HepG2 (cell line): Measurements from ENCODE around the gene SCNM1. TPM values are rescaled to one million over a fixed set of nuclear protein-coding genes. Genes with fewer than 3 reads are reported as not detected.

ENCODE experiments used
- CREB3 ChIP-seq: sonication (generic); formaldehyde crosslinking; IDR thresholded peaks from 2 replicates; pipeline ENCODE4 v1.5.0; 2020; ENCODE audit warnings: missing genetic modification reagents
- ELF1 ChIP-seq: sonication (generic); formaldehyde crosslinking; IDR thresholded peaks from 2 replicates; pipeline ENCODE4 v1.4.0; 2020; ENCODE audit warnings: missing genetic modification reagents
- KDM1A ChIP-seq: IDR thresholded peaks from 2 replicates; pipeline ENCODE4 v1.6.1; 2016; ENCODE audit warnings: missing compliant biosample characterization
- KLF11 ChIP-seq: IDR thresholded peaks from 2 replicates; pipeline ENCODE4 v1.6.1; 2016; ENCODE audit warnings: missing compliant biosample characterization
- MXI1 ChIP-seq: IDR thresholded peaks from 3 replicates; pipeline ENCODE4 v1.6.1; 2012; ENCODE audit warnings: low read depth, low read length, inconsistent platforms, borderline replicate concordance
- NCOA1 ChIP-seq: sonication (generic); formaldehyde crosslinking; IDR thresholded peaks from 2 replicates; pipeline ENCODE4 v1.9.0; 2021; ENCODE audit warnings: missing genetic modification reagents
- PLRG1 ChIP-seq: fragments of 450-650 bp; conservative IDR thresholded peaks from 2 replicates; pipeline ENCODE4 v1.6.1; 2016
- RAD51 ChIP-seq: fragments of 450-650 bp; IDR thresholded peaks from 2 replicates; pipeline ENCODE4 v1.6.1; 2016; ENCODE audit warnings: borderline replicate concordance
- SAP130 ChIP-seq: IDR thresholded peaks from 2 replicates; pipeline ENCODE4 v1.6.1; 2016; ENCODE audit warnings: low read depth
- THAP9 ChIP-seq: sonication (generic); formaldehyde crosslinking; IDR thresholded peaks from 2 replicates; pipeline ENCODE4; 2020; ENCODE audit warnings: missing genetic modification reagents, mild to moderate bottlenecking, borderline replicate concordance
- ZBTB26 ChIP-seq: IDR thresholded peaks from 2 replicates; pipeline ENCODE4 v1.6.1; 2016; ENCODE audit warnings: missing compliant biosample characterization, missing genetic modification reagents, borderline replicate concordance
- ZBTB7B ChIP-seq: sonication (generic); formaldehyde crosslinking; IDR thresholded peaks from 2 replicates; pipeline ENCODE4 v1.4.0; 2020; ENCODE audit warnings: missing genetic modification reagents
- ZFP36 ChIP-seq: fragments of 150-350 bp; IDR thresholded peaks from 2 replicates; pipeline ENCODE4 v1.6.1; 2018; ENCODE audit warnings: borderline replicate concordance, low read length, low read depth; ENCODE audit not compliant: partially characterized antibody
- ZFX ChIP-seq: sonication (generic); formaldehyde crosslinking; IDR thresholded peaks from 2 replicates; pipeline ENCODE4 v1.4.0; 2020; ENCODE audit warnings: mild to moderate bottlenecking, low read depth, missing genetic modification reagents, moderate library complexity
- ZNF160 ChIP-seq: sonication (generic); formaldehyde crosslinking; IDR thresholded peaks from 2 replicates; pipeline ENCODE4 v1.8.0; 2022; ENCODE audit warnings: mild to moderate bottlenecking, inconsistent platforms, missing genetic modification reagents
- ZNF280D ChIP-seq: sonication (generic); formaldehyde crosslinking; IDR thresholded peaks from 2 replicates; pipeline ENCODE4 v1.5.1; 2020; ENCODE audit warnings: mild to moderate bottlenecking, missing genetic modification reagents
- ZNF343 ChIP-seq: sonication (generic); formaldehyde crosslinking; IDR thresholded peaks from 2 replicates; pipeline ENCODE4 v1.4.0; 2020; ENCODE audit warnings: mild to moderate bottlenecking, missing genetic modification reagents
- ZNF775 ChIP-seq: sonication (generic); formaldehyde crosslinking; IDR thresholded peaks from 2 replicates; pipeline ENCODE4 v1.4.0; 2020; ENCODE audit warnings: missing genetic modification reagents, mild to moderate bottlenecking, moderate library complexity, borderline replicate concordance
- ZNF790 ChIP-seq: sonication (generic); formaldehyde crosslinking; IDR thresholded peaks from 2 replicates; pipeline ENCODE4 v1.8.0; 2022; ENCODE audit warnings: missing genetic modification reagents, mild to moderate bottlenecking, borderline replicate concordance
- polyA plus RNA-seq, 8 experiments: library from polyadenylated mRNA; depleted of rRNA in 3 of 8; stranded (reverse) in 7 of 8; unstranded in 1 of 8; fragments of >200 nt; fragmentation: Illumina TruSeq in 4 of 8; extraction: Trizol in 4 of 8; gene quantifications; 2 replicates each; pipeline versions ENCODE4 v1.2.1 to v1.2.3, GENCODE V29; 2011 to 2016; ENCODE audit warnings: low read depth in 4 of 8, missing spikeins in 1 of 8, mixed read lengths in 1 of 8; ENCODE audit not compliant: insufficient read depth in 1 of 8
- total RNA-seq, 5 experiments: library from RNA; depleted of rRNA; stranded (reverse); fragments of >200 nt; fragmentation: Illumina TruSeq; extraction: Trizol; gene quantifications; 2 replicates each; pipeline ENCODE4 v1.2.3, GENCODE V29; 2016; ENCODE audit warnings: low read depth in 1 of 5
- TF ChIP-seq, protein P1 (sequence below): sonication (generic); formaldehyde crosslinking; IDR thresholded peaks from 2 replicates; pipeline ENCODE4 v1.4.0; 2020; ENCODE audit warnings: low read depth, mild to moderate bottlenecking, missing genetic modification reagents

Gene SCNM1
- total and polyA plus RNA-seq, 2 of the 13 experiments (the other 11 are each of a cell fraction or from before 2014, with no cell fraction given) = 16.3 to 31.5 TPM

DNA sequence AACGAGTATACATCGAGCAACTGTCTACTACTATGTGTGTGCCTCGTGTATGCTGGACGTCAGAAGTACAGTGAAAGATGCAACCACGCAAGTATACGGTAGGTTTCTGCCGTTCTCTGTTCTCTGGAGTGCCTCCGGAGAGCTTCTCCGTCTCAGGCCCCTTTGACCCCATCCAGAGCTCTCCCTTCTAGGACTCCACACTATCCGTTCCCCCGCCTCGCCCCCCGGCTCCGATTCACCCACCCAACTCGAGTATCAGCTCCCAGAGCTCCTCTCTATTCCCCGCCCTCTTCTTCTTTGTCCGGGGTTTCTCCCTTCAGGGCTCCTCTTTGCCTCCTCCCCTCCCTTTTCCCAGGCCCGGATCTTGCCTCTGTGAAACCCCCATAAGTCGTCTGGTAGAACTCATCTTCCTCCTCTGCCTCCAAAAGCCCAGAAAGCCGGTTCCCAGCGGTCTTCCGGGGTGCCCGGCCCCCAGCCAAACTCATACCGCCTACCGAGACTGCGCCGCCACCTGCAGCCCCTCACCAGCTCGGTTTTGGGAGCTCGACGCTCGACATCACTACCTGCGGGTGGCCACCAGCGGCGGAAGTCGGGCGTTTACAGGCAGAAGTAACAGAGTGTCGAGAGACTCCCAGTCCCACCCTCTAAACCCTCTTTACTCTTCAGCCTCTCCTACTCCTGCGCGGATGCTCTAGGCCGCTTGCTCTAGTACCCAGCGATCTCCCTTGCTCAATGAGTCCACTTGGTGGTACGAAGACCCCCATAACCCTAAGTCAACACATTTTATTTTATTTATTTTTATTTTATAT is 23.9 kb downstream of the SCNM1 start, which contains the start of gene VPS72 (continued):
- TF ChIP-seq ZNF280D (no peak; the same call in 1 of the 2 replicates), NCOA1 (CRISPR knock-in tag) (no peak), ZNF790 (CRISPR knock-in tag) (no peak), ZFP36 (no peak), RAD51 (no peak), ELF1 (CRISPR knock-in tag) (peak; percentile 97), MXI1 (peak; percentile 85; the same call in 2 of the 3 replicates), SAP130 (CRISPR knock-in tag) (peak; percentile 96), KDM1A (CRISPR knock-in tag) (no peak; the same call in 1 of the 2 replicates), KLF11 (peak; percentile 70; the same call in 1 of the 2 replicates), PLRG1 (no peak), ZNF160 (CRISPR knock-in tag) (0 out of 2 replicates have a peak, but pooled peaks have one; percentile 68), ZFX (CRISPR knock-in tag) (peak; percentile 90), ZBTB26 (CRISPR knock-in tag) (0 out of 2 replicates have a peak, but pooled peaks have one; percentile 63), THAP9 (peak; percentile 88; the same call in 1 of the 2 replicates), ZNF343 (CRISPR knock-in tag) (peak; percentile 43; the same call in 1 of the 2 replicates), ZNF775 (CRISPR knock-in tag) (no peak), ZBTB7B (CRISPR knock-in tag) (peak; percentile 95), CREB3 (peak; percentile 61; the same call in 1 of the 2 replicates)
- TF ChIP-seq, protein P1, sequence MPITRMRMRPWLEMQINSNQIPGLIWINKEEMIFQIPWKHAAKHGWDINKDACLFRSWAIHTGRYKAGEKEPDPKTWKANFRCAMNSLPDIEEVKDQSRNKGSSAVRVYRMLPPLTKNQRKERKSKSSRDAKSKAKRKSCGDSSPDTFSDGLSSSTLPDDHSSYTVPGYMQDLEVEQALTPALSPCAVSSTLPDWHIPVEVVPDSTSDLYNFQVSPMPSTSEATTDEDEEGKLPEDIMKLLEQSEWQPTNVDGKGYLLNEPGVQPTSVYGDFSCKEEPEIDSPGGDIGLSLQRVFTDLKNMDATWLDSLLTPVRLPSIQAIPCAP = no peak
